NCI-H2227 (cell line): Measurements from ENCODE around the gene ANKRD63.

Experiments
- DNase-seq: peaks from one replicate; lab custom pipeline; 2025; ENCODE audit not compliant: unreplicated experiment; lab: John Stamatoyannopoulos, UW

ANKRD63 gene

GRCh38 chr15:40258544-40258943 is 24.3 kb downstream of the ANKRD63 start:
- DNase-seq: no peak

GRCh38 chr15:40257656-40258450 is 25.0 kb downstream of the ANKRD63 start:
- no peak for DNase-seq

GRCh38 chr15:40256638-40257235 is 26.1 kb downstream of the ANKRD63 start:
- no peak for DNase-seq

GRCh38 chr15:40255033-40255432 is 27.8 kb downstream of the ANKRD63 start:
- DNase-seq: no peak

GRCh38 chr15:40254452-40254851 is 28.4 kb downstream of the ANKRD63 start:
- DNase-seq: no peak

GRCh38 chr15:40253167-40253790 is 29.6 kb downstream of the ANKRD63 start:
- DNase-seq: no peak

- DNase-seq: peak; percentile 28
These were observed 30.3 kb downstream of the ANKRD63 start for GRCh38 chr15:40252438-40253166.

GRCh38 chr15:40252141-40252437 is 30.8 kb downstream of the ANKRD63 start:
- peak; percentile 9 for DNase-seq

GRCh38 chr15:40251486-40252140 is 31.3 kb downstream of the ANKRD63 start:
- DNase-seq: no peak

GRCh38 chr15:40250771-40251483 is 31.9 kb downstream of the ANKRD63 start:
- no peak for DNase-seq

- DNase-seq: no peak
These were observed 32.6 kb downstream of the ANKRD63 start for GRCh38 chr15:40250304-40250656.

- DNase-seq: no peak
These were observed 33.2 kb downstream of the ANKRD63 start for GRCh38 chr15:40249477-40250303.

- no peak for DNase-seq
These were observed 34.7 kb downstream of the ANKRD63 start for GRCh38 chr15:40248006-40248783.

- DNase-seq: no peak
These were observed 35.4 kb downstream of the ANKRD63 start for GRCh38 chr15:40247406-40247971.

GRCh38 chr15:40246496-40247280 is 36.2 kb downstream of the ANKRD63 start:
- DNase-seq: no peak

GRCh38 chr15:40245666-40246450 is 37.0 kb downstream of the ANKRD63 start:
- DNase-seq: no peak

GRCh38 chr15:40244961-40245523 is 37.8 kb downstream of the ANKRD63 start:
- no peak for DNase-seq
